ENCODE measurements around the gene AP1M1.

- TF ChIP-seq CTCF (IDR thresholded peaks at IDR 0.05; ENCODE audit: poor library complexity) = no peak
- no peak for TF ChIP-seq EZH2 (IDR thresholded peaks at IDR 0.05; ENCODE audit: borderline replicate concordance)
Measured at GRCh38 chr19:16190736-16191135, 7.0 kb upstream of the AP1M1 start.

Measured in hepatocyte (in vitro differentiated cells).